Fibroblast of peridontal ligament (primary cell): ENCODE measurements around the gene NAGPA.
A peak's percentile ranks its signal among the peaks of the same experiment; 100 is the strongest.
"Not testable (repeated sequence)": the region's sequence is repeated elsewhere in the genome, so short reads cannot be mapped to it uniquely, and the experiment has no call there.

Experiments
- DNase-seq: peaks from one replicate; pipeline ENCODE4 v3.0.0-alpha.2; 2010; ENCODE audit errors: extremely low read depth

Gene NAGPA

DNA sequence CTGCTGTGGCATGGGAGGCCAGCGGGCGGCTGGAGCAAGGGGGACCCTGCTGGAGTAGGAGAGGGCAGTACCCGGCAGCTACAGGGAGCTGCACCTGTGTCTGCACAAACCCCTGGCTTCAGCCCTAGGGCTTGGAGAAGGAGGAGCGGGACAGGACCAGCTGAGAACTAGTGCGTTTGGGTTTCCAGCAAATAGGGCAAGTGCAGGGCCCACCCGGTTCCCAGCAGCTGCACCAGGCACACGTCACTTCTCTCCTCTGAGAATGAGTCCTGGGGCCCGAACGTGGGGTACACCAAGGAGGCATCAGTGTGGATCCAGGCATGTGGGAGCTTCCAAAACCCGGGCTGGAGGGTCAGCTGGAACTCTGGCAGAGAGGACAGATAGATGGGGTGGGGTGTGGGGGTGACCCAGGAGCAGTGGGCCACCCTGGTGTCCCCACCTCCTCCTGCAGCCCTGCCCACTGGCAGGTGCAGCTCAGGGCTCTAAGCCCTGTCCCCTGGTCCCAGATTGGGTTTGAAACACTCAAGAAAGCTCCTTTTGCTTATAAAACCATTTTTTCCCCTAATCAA is 26.4 kb upstream of the NAGPA start:
- no peak for DNase-seq

DNA sequence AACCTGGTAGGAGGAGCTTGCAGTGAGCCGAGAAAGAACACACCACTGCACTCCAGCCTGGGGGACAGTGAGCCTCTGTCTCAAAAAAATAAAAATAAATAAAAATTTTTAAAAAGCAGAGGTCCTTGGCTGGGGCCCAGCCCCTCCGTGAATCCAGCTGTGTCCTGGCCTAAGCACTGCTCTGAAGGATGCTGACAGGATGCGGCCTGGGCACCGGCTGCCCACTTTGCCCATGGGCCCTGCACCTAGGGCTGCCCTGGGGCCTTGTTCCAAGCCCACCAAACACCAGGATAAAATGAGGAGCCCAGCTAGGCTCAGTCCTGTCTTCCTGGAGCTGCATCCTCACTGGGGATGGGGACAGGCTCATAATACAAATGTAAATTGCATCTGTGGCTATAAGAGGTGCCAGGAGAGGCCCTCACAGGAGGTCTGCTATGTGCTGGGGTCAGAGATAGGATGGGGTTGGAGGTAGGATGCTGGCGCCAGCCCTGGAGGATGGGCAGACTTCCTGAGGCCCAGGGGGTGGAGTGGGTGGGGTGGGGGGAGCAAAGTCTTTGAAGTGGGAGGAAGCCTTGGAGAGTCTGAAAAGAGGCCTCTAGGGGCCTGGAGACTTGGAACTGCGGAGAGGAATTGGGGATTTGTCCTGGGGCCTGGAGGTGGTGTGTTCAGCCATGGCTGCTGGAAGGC is 25.8 kb upstream of the NAGPA start:
- DNase-seq, result no peak

DNA sequence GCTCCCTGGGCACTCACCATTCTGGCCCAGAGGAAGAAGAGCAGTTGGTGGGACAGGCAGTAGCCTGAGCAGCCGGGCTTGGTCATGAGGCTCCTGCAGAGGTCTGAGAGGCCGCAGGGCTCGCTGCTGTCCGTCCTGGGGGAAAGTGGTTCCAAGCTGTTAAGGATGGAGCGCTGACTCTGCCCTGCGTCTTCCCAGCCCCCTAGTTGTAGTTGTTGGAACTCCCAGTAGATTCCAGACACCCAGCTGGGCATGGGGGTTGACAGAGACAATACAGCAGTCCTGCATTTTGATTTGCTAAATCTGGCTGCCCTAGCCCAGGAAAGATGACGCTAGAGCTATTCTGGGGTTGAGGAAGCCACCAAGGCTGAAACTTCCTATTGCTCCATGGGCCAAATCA is 24.7 kb upstream of the NAGPA start:
- no peak for DNase-seq

DNA sequence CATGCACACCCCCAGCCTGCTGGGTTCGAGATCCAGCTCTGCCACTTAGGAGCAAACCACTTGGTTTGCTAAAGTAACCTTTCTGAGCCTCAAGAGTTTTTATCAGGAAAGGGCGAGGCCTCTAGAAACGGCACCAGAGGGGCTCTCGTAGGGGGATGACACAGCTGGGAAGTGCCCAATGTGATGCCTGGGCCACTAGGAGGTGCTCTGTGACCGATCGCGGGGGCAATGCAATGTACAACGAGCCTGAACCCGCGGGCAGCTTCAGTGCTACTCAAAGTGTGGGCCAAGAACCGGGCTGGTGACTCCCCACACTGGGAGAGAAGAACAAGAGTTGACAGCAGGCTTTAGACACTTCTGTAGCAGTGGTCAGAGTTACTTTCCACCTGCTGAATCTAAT is 22.6 kb upstream of the NAGPA start:
- no peak for DNase-seq

DNA sequence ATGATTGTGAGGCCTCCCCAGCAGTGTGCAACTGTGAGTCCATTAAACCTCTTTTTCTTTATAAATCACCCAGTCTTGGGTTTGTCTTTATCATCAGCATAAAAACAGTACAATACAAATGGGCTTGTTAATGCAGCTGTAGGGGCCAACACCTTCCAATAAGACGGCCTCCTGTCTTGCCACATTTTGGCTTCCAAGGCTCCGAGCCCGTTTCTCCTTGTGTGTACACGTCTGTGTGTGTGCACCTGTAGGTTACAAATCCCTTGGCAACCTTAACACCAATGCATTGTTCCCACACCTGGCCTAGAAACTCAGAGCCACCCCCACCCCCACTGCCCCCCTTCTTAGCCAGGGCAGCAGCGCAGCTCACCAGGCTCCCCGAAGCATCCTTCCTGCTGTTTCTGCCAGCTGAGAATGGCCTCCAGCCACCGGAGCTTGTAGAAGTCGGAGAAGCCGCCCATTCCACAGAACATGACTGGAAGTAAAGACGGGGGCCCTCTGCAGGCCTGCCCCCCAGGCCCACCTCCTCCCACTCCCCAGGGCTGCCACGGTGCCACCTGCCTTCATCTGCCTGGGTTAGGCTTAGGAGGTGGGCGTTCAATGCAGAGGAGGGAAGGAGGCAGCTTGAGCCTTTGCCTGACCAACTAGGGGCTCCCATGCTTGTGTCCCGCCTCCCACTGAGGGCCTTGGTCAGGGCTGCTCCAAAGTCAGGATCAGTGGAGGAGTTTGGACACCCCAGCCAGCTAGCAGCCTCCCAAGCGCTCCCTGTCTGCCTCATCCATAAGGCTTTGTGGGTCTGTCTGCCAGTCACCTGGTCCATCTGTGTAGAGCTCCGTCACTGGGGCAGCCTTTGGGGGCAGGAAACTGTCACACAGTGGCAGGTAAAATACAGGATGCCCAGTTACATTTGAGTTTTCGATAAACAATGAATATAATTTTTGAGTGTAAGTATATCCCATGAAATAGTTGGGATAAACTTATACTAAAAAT is 21.4 kb upstream of the NAGPA start:
- DNase-seq, result no peak

DNA sequence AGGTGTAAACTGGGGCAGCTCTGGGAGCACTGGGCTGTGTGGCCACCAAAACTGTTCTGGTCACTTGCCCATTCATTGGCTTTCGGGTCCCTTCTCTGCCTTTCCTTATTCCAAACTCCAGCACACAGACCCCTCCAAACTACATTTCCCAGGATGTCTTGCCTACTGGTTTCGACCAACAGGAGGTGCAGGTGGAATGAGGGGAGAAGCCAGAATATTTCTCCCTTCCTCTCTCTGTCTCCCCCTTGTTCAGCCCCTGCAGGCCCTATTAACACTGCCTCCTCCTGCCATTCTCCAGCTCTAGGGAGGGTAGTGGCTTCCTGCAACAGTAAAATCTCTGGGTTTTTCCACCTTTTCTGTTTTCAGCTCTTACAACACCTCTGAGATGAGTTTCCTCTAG is 13.2 kb upstream of the NAGPA start:
- DNase-seq, result no peak

DNA sequence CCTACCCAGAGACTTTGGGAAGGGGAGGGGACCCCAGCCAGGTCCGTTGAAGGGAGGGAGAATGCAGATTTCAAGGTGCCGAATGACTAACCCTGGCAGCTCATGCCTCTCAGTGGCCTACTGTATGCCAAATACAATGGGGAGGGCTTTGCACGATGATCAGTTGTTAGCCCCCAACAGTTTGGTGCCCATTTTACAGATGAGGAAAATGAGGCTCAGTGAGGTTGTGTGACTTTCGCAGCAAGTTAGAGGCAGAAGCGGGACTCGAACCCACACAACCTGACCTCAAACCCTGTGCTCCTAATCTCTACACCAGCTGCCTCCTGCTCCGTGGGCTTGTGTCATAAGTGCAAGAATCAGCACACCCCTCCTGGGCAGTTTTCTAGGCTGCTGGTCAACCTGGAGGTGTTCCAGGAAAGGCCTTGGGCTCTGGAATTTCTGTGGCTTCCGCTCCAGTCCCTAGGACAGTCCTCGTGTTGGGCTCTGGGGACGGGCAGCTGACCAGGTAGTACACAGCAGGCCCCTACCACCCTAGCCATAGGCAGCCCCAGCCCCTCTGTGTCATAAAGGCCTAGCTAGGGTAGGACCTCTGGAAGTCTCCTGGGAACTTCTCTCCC is 11.9 kb upstream of the NAGPA start:
- no peak for DNase-seq

DNA sequence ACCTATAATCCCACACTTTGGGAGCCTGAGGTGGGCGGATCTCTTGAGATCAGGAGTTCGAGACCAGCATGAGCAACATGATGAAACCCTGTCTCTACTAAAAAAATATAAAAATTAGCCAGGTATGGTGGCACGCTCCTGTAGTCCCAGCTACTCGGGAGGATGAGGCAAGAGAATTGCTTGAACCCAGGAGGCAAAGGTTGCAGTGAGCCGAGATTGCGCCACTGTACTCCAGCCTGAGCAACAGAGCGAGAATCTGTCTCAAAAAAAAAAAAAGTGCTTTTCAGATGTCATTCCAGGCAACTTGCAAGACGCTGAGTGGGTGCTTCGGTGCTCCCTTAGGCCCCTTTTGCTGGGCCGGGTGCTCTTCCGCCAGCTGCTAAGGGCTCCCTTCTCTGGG is 10.8 kb upstream of the NAGPA start:
- not testable (repeated sequence) for DNase-seq

DNA sequence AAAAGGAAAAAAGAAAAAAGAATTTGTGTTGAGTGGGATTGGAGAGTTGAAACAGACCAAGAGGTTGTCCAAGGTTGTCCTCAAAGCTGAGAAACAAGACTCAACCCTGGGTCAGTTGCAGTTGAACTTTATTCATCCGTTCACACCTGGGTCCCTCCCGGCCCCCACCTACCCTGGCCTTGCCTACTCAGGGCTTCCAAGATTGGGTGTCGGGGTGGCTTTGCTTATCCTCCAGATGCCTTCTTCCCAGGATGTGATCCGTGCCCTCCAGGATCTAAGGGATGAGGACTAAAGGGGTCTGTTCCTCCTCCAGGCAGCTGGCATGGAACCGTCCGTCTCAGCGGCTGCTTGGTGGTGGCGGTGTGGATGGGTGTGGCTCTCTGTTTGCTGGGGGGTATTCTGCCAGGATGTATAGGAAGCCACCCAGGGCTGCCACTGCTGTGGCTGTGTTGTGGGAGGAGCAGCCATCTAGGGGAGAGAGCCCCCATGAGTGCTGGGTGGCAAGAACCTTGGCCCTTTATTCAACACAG is 10.3 kb upstream of the NAGPA start:
- no peak for DNase-seq

DNA sequence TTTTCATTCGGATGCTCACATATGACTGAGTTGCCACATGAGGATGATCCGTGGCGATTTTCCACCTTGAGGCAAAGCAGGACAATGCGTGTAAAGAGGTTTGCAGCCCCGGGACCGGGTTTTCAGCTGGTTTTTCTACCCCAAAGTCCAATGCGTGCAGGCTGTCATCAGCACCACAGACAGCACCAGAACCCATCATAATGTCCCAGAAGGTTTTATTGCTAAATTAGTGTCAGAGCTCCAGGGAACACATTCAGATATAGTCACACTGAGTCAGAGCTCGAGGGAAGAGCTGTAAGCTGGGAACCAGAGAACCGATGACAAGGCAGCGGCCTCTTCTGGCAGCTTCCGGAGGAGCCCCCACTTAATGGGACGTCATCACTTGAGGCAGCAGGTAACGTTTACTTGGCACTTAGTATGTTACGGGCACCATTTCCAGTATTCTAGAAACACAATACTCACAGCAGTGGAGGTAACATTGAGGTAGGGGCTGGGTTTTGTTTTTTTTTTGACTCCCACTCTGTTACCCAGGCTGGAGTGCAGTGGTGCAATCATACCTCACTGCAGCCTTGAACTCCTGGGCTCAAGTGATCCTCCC is 8.9 kb upstream of the NAGPA start:
- DNase-seq, result no peak

DNA sequence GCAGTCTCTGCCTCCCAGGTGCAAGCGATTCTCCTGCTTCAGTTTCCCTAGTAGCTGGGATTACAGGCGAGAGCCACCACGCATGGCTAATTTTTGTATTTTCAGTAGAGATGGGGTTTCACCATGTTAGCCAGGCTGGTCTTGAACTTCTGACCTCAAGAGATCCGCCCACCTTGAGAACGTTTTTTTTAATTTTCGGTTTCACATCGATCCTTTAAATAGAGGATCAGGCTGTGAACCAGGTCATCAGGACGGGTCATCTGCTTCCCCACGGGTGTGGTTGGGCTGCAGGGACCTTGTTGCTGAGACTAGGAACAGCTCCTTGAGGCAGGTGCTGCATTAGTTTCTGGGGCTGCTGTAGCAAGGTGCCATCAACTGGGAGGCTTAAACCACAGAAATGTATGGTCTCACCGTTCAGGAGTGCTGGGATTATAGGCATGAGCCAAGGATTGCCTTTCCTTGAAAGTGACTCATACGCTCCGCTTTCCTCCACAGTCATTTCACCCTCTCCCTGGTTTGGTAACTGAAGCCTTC is 7.9 kb upstream of the NAGPA start:
- DNase-seq, result peak; percentile 47

DNA sequence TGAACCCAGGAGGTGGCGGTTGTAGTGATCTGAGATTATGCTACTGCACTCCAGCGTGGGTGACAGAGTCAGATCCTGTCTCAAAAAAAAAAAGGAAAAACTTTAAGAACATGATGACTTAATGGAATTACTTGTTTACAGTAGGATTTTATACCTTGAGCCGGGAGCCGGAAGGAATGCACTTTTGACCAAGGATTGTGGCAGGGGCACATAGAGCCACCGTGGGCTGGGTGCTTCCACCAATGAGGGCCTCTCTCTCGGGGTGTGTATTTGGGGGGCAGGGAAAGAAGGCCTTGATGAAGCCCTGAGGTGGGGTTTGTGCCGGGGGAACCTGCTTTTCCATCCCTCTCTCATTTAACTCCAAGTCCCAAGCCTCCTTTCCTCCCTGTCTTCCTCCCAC is 6.7 kb upstream of the NAGPA start:
- DNase-seq, result no peak

DNA sequence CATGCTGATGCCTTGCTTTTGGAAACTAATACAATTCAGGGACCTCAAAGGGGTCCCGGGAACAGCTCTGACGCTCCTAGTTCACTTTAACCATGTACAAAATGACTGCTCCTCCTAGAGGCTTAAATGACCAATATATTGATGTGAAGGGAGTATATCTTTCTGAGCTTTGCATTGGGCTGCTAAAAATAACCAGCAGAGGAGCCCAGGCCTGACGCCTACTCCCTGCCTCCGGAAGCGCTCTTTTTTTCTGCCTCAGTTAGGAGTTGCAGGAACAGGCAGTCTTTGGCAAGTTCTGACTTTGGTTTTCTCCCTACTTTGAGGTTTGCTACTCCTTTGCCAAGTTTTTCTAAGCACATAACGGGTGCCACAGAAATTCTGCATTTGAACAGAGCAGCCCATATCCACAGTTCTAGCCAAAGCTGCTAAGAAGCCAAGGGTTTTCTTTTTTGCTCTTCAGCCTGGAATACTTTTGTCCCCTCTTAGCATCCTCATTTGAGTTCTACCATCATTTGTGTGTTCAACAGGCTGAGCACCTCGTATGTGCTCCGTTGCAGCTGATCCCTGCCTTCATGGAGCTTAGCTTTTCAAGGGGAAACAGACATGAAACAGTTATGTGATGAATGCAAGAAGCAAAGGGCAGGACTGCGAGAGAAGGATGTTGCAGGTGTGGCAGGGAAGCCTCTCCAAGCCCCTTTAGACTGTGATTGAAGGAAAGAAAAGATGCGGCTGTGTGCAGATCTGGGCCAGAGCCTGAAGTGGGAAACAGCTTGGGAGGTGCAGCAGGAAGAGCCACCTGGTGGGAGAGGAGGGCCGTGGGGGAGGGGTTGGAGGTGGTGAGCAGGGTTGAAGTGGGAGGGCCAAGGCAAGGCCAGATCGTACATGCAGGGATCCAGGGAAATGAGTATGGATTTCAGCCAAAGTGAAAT is 2.8 kb upstream of the NAGPA start:
- DNase-seq, result peak; percentile 43

DNA sequence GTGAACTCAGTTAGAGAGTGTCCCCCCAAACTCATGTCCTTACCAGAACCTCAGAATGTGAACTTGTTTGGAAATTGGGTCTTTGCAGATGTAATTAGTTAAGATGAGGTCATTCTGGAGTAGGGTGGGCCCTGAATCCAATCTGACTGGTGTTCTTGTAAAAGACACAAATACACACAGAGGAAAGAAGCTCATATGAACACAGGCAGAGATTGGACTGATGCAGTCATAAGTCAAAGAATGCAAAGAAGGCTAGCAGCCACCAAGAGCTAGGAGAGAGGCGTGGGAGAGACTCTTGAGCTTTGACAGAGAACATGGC is 2.1 kb upstream of the NAGPA start:
- DNase-seq, result no peak

DNA sequence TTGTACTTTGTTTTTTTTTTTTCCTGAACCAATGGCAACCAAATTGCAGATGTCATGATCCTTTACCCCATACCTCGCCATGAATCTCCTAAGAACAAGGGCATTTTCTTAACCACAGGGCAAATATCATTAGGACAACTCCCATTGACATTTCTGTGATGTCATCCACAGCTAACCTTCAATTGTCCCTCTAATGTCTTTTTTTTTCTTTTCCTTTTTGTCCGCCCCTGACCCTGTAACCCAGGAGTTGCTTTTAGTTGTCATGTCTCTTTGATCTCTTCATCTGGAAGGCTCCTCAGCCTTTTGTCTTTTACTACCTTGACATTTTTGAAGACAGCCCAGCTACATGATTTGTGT is 410 bp upstream of the NAGPA start:
- no peak for DNase-seq

DNA sequence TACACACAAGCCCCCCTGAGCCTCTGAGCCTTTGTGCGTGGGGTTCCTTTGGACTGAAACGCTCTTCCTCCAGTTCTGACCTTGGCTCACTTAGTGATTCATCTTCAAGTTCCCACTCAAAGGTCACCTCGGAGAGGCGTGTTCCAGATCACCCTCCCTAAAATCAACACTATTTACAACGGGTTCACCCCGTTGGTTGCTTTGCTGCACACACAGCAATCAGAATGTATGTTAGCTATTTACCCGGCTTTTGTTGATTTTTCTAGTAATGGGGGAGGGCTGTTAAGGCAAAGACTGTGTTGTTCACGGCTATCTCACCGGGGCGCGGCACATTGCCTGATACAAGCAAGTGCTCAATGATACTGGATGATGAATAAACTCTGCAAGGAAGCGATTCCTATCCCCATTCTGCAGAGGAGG is 977 bp downstream of the NAGPA start:
- no peak for DNase-seq

DNA sequence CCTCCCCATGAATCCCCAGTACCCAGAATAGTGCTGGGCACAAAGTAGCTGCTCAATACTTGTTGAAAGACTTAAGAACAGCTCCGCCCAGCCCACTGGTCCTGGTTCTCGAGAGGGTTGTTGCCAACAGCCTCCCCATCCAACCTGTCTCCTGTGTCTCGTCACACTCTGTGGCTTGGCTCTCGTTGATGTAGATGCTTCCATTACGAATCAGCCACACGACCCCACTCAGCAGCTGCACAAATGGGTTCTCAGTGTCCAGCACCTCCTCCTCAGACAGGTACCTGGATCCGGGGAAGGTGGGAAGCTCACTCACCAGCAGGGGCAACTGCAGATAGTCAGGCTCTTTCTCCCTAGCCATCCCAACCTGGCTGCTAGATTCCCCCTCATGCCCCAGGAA is 2.1 kb downstream of the NAGPA start:
- no peak for DNase-seq

DNA sequence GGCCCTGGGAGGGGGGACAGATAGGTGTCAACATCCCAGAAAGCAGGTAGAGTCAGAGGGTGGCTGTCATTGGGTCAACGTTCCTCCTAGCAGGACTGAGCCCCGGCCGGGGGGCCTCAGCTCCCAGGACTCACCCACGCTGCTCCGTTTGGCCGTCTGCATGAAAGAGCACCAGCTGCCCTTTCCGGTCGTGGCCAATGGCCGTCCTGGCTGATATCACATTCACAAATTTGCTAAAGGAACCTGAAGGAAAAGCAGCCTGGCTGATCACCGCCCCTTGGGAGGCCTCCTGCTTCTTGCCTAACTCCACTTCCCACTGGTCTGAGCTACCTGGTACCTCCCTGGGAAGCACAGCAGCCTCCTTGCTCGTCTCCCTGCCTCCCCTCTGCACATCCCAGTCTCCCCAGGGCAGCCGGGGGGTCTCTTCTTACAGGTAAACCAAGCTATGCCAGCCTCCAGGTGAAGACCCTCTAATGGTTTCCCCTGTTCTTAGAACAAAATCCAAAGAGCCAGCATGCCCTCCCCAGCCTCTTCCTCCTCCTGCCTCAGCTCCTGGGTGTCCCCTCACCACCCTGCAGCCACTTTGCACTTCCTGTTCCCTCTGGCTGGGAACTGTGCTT is 3.4 kb downstream of the NAGPA start:
- no peak for DNase-seq

DNA sequence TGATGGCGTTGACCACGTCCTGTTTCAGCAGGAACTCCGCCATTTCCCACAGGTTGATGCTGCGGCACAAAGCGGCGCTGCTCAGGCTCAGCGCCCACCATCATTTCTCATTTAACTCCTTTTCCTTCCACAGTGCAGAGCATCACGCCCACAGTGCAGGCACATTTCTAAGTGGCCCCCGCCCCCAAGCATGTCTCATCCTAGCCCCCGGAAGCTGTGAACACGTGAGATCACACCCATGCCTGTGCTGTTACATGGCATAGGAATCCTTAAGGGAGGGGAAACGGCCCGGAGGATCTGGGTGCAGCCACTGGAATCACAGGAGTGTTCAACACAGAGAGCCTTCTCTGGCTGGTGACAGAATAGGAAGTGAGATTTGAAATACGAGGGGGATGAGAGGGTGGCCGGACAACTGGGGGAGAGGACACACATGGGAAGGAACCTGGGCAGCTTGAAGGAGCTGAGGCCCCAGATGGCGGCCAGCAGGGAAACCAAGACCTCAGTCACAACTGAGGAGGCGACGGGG is 4.7 kb downstream of the NAGPA start:
- DNase-seq, result no peak
